ENCODE measurements around the gene ACSF3. TPM values are rescaled to one million over a fixed set of nuclear protein-coding genes. Genes with fewer than 3 reads are reported as not detected.

ACSF3 gene
- total and polyA plus RNA-seq, 2 experiments from 2014 or later = 20.7 to 28.0 TPM

GRCh38 chr16:89045881-89046280 lies 47.8 kb upstream of the ACSF3 start:
- no peaks in the 10 kb centered on the region for H3K27me3 ChIP-seq
- H3K36me3 ChIP-seq (replicated peaks; ENCODE audit: insufficient read depth, low read depth) = no peaks in the 10 kb centered on the region
- no peak for DNase-seq (ENCODE audit: low spot score)
- no peak overlapping the region for H3K4me2 ChIP-seq
- H3K4me1 ChIP-seq (ENCODE audit: insufficient read depth) = no peaks in the 10 kb centered on the region
- no peak overlapping the region for H2AFZ ChIP-seq
- H3K27ac ChIP-seq = no peak overlapping the region
- no peaks in the 10 kb centered on the region for H3K9me3 ChIP-seq (ENCODE audit: low read depth)
- H3K4me3 ChIP-seq = no peak overlapping the region
- WGBS (ENCODE audit: low lambda C conversion rate, missing lambda C conversion rate) = 83% methylated on average over 4 of the region's 4 CpGs
- H3K9me2 ChIP-seq (replicated peaks; ENCODE audit: insufficient read depth) = no peaks in the 10 kb centered on the region
- TF ChIP-seq EZH2 (IDR thresholded peaks at IDR 0.05; ENCODE audit: borderline replicate concordance) (no peak), CTCF (IDR thresholded peaks at IDR 0.05; ENCODE audit: poor library complexity) (no peak), EZH2phosphoT487 (IDR thresholded peaks at IDR 0.05; ENCODE audit: low read depth, severe bottlenecking, unreplicated experiment) (no peak)
- no peaks in the 10 kb centered on the region for H3K79me2 ChIP-seq
- no peaks in the 10 kb centered on the region for H4K20me1 ChIP-seq (ENCODE audit: insufficient read depth, poor library complexity, severe bottlenecking)

- no peaks in the 10 kb centered on the region for H3K4me1 ChIP-seq (ENCODE audit: insufficient read depth)
- no peak overlapping the region for H3K4me3 ChIP-seq
- 79% methylated on average over 4 of the region's 4 CpGs for WGBS (ENCODE audit: low lambda C conversion rate, missing lambda C conversion rate)
- no peak overlapping the region for H2AFZ ChIP-seq
- TF ChIP-seq EZH2phosphoT487 (IDR thresholded peaks at IDR 0.05; ENCODE audit: low read depth, severe bottlenecking, unreplicated experiment) (no peak), CTCF (IDR thresholded peaks at IDR 0.05; ENCODE audit: poor library complexity) (no peak), EZH2 (IDR thresholded peaks at IDR 0.05; ENCODE audit: borderline replicate concordance) (no peak)
- H3K27me3 ChIP-seq = no peaks in the 10 kb centered on the region
- H3K4me2 ChIP-seq = no peak overlapping the region
- H3K9me2 ChIP-seq (replicated peaks; ENCODE audit: insufficient read depth) = no peaks in the 10 kb centered on the region
- no peaks in the 10 kb centered on the region for H3K36me3 ChIP-seq (replicated peaks; ENCODE audit: insufficient read depth, low read depth)
- no peak overlapping the region for H3K27ac ChIP-seq
- H4K20me1 ChIP-seq (ENCODE audit: insufficient read depth, poor library complexity, severe bottlenecking) = no peaks in the 10 kb centered on the region
- no peak for DNase-seq (ENCODE audit: low spot score)
- H3K79me2 ChIP-seq = no peaks in the 10 kb centered on the region
- no peaks in the 10 kb centered on the region for H3K9me3 ChIP-seq (ENCODE audit: low read depth)
Observed at GRCh38 chr16:89046491-89046890, 47.2 kb upstream of the ACSF3 start.

GRCh38 chr16:89047331-89048089 lies 46.1 kb upstream of the ACSF3 start:
- Histone ChIP-seq H3K4me2 (no peak overlapping the region), H3K27me3 (no peaks in the 10 kb centered on the region), H3K4me1 (ENCODE audit: insufficient read depth) (no peaks in the 10 kb centered on the region), H3K27ac (no peak overlapping the region), H2AFZ (no peak overlapping the region), H3K9me3 (ENCODE audit: low read depth) (no peaks in the 10 kb centered on the region), H4K20me1 (ENCODE audit: insufficient read depth, poor library complexity, severe bottlenecking) (no peaks in the 10 kb centered on the region), H3K9me2 (replicated peaks; ENCODE audit: insufficient read depth) (no peaks in the 10 kb centered on the region), H3K79me2 (no peaks in the 10 kb centered on the region), H3K4me3 (no peak overlapping the region), H3K36me3 (replicated peaks; ENCODE audit: insufficient read depth, low read depth) (no peaks in the 10 kb centered on the region)
- no peak for DNase-seq (ENCODE audit: low spot score)
- 82% methylated on average over 27 of the region's 27 CpGs for WGBS (ENCODE audit: low lambda C conversion rate, missing lambda C conversion rate)
- no peak for TF ChIP-seq EZH2 (IDR thresholded peaks at IDR 0.05; ENCODE audit: borderline replicate concordance)
- no peak for TF ChIP-seq CTCF (IDR thresholded peaks at IDR 0.05; ENCODE audit: poor library complexity)
- no peak for TF ChIP-seq EZH2phosphoT487 (IDR thresholded peaks at IDR 0.05; ENCODE audit: low read depth, severe bottlenecking, unreplicated experiment)

Data from hepatocyte (in vitro differentiated cells).